ENCODE measurements around the gene PLEKHM2.
"Not testable (repeated sequence)": the region's sequence is repeated elsewhere in the genome, so short reads cannot be mapped to it uniquely, and the experiment has no call there.

PLEKHM2 gene

GRCh38 chr1:15691434-15692032 lies 7.4 kb downstream of the PLEKHM2 start:
- TF ChIP-seq CTCF (IDR thresholded peaks at IDR 0.05; ENCODE audit: low read depth, low read length): no peak
- Histone ChIP-seq H3K27ac (peak overlapping the region; percentile 74), H3K36me3 (peaks cover 20% of the 10 kb centered on the region), H3K4me3 (ENCODE audit: low read depth, low read length) (no peak overlapping the region), H3K27me3 (ENCODE audit: insufficient read depth, low read depth, severe bottlenecking) (no peaks in the 10 kb centered on the region), H3K9me3 (ENCODE audit: severe bottlenecking) (no peaks in the 10 kb centered on the region)
- DNase-seq: peak; percentile 70

GRCh38 chr1:15692121-15692682 lies 8.1 kb downstream of the PLEKHM2 start:
- Histone ChIP-seq H3K27ac (peak overlapping the region; percentile 74), H3K9me3 (ENCODE audit: severe bottlenecking) (no peaks in the 10 kb centered on the region), H3K4me3 (ENCODE audit: low read depth, low read length) (no peak overlapping the region), H3K36me3 (peaks cover 23% of the 10 kb centered on the region), H3K27me3 (ENCODE audit: insufficient read depth, low read depth, severe bottlenecking) (no peaks in the 10 kb centered on the region)
- DNase-seq: no peak
- TF ChIP-seq CTCF (IDR thresholded peaks at IDR 0.05; ENCODE audit: low read depth, low read length): no peak

- peak; percentile 73 for DNase-seq
- H3K4me3 ChIP-seq (ENCODE audit: low read depth, low read length): no peak overlapping the region
- no peak for TF ChIP-seq CTCF (IDR thresholded peaks at IDR 0.05; ENCODE audit: low read depth, low read length)
- H3K36me3 ChIP-seq: peaks cover 26% of the 10 kb centered on the region
- no peaks in the 10 kb centered on the region for H3K9me3 ChIP-seq (ENCODE audit: severe bottlenecking)
- no peaks in the 10 kb centered on the region for H3K27me3 ChIP-seq (ENCODE audit: insufficient read depth, low read depth, severe bottlenecking)
- peak overlapping the region; percentile 74 for H3K27ac ChIP-seq
Observed at GRCh38 chr1:15693371-15693770, 9.3 kb downstream of the PLEKHM2 start.

- Histone ChIP-seq H3K4me3 (ENCODE audit: low read depth, low read length) (no peak overlapping the region), H3K27ac (no peak overlapping the region), H3K36me3 (peaks cover 21% of the 10 kb centered on the region), H3K9me3 (ENCODE audit: severe bottlenecking) (no peaks in the 10 kb centered on the region), H3K27me3 (ENCODE audit: insufficient read depth, low read depth, severe bottlenecking) (no peaks in the 10 kb centered on the region)
- no peak for DNase-seq
- no peak for TF ChIP-seq CTCF (IDR thresholded peaks at IDR 0.05; ENCODE audit: low read depth, low read length)
Observed at GRCh38 chr1:15696956-15697521, 12.9 kb downstream of the PLEKHM2 start.

- no peaks in the 10 kb centered on the region for H3K9me3 ChIP-seq (ENCODE audit: severe bottlenecking)
- peaks cover 21% of the 10 kb centered on the region for H3K36me3 ChIP-seq
- H3K4me3 ChIP-seq (ENCODE audit: low read depth, low read length): no peak overlapping the region
- no peak for TF ChIP-seq CTCF (IDR thresholded peaks at IDR 0.05; ENCODE audit: low read depth, low read length)
- H3K27me3 ChIP-seq (ENCODE audit: insufficient read depth, low read depth, severe bottlenecking): no peaks in the 10 kb centered on the region
- DNase-seq: no peak
- H3K27ac ChIP-seq: no peak overlapping the region
Observed at GRCh38 chr1:15698201-15698600, 14.1 kb downstream of the PLEKHM2 start.

- H3K9me3 ChIP-seq (ENCODE audit: severe bottlenecking); H3K27me3 ChIP-seq (ENCODE audit: insufficient read depth, low read depth, severe bottlenecking); H3K27ac ChIP-seq; DNase-seq; H3K4me3 ChIP-seq (ENCODE audit: low read depth, low read length): not testable (repeated sequence)
- peaks cover 21% of the 10 kb centered on the region for H3K36me3 ChIP-seq
Observed at GRCh38 chr1:15699321-15699720, 15.2 kb downstream of the PLEKHM2 start.
